Left colon (tissue), 2 donors: ENCODE results near the gene ADK. TPM values are rescaled to one million over a fixed set of nuclear protein-coding genes. Genes with fewer than 3 reads are reported as not detected.

Experiments
- ATAC-seq: fragments of 200-7000 bp; cut with Tn5 transposase; one replicate; pipeline ENCODE4 v1.9.1; 2020; ENCODE audit warnings: mild to moderate bottlenecking, moderate library complexity
- DNase-seq, 2 donors: peaks; one replicate each; pipeline ENCODE4 v3.0.0-alpha.2; 2020
- intact Hi-C, 2 donors: fragments of 100-400 bp; cut with DNase I in 1 of 2; cut with micrococcal nuclease in 1 of 2; formaldehyde crosslinking; loops; one replicate each; pipeline versions ENCODE4 v1.11.2 to v1.14.0; 2022; cut with DNase I, micrococcal nuclease
- total RNA-seq, 2 donors: library from RNA; stranded (reverse); fragmentation: NEBNext Ultra II Directional; extraction: Animal tissue kit (Norgen Biotek cat#: 25700); gene quantifications; one replicate each; pipeline ENCODE4 v1.2.1, GENCODE V29; 2021
- donor health status: DM: no; HTN: no; CAD: no.
- donor health status: DM: yes; HTN: yes; CAD: no.

ADK gene
- total RNA-seq, 2 donors from 2014 or later, result 16.2 to 16.4 TPM

DNA sequence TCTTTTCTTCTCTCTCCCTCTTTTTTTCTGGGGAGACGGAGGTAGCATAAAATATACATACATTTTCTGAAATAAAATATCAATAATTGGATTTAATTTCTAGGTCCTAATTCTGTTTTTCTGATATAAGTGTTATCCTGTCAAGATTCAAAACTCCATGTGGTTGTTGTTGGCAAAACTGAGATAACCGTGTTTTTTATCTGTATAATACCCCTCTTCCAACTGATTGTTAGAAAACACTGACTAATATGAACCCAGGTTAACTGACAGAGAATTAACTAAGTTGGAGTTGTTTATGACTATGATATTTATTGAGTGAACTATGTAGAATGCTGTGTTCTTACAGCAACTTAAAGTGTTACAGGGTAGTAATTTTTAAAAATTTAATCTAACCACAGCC is 438.8 kb downstream of the ADK start:
- intact Hi-C loops, result no loop called here
- ATAC-seq, result no peak
- DNase-seq, result no peak

DNA sequence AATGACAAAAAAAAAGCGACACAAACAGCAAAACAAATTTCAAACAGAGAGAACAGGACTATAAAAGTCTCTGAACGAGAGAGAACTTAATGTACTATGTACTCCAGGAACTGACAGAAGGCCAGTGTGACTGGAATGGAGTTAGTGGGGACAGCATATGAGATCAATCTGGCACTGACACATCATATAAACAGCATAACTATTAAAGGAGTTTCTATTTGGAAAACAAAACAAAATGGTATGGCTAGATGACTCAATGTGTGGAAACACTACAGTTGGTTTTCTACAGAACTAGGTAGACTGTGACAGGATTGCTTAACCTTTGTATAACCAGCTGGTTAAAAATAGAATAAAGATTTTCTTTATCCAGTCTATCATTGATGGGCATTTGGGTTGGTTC is 442.4 kb downstream of the ADK start:
- intact Hi-C loops, result no loop called here
- no peak for ATAC-seq
- no peak for DNase-seq

DNA sequence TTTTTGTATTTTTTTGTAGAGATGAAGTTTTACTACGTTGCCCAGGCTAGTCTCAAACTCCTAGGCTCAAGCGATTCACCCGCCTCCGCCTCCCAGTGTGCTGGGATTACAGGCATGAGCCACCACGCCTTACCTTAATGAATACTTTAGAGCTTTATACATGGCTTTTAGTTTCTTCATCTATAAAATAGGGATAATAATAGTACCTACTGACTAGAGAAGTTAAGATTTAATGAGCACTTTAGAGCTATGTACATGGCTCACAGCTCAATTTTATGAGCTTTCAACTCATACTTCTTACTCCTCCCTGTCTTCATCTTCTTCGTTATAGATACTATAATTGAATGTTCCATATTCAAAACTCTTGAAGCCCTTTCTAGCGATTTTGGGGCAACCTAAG is 445.7 kb downstream of the ADK start:
- DNase-seq (no peak), ATAC-seq (no peak)
- intact Hi-C loops, result no loop called here

DNA sequence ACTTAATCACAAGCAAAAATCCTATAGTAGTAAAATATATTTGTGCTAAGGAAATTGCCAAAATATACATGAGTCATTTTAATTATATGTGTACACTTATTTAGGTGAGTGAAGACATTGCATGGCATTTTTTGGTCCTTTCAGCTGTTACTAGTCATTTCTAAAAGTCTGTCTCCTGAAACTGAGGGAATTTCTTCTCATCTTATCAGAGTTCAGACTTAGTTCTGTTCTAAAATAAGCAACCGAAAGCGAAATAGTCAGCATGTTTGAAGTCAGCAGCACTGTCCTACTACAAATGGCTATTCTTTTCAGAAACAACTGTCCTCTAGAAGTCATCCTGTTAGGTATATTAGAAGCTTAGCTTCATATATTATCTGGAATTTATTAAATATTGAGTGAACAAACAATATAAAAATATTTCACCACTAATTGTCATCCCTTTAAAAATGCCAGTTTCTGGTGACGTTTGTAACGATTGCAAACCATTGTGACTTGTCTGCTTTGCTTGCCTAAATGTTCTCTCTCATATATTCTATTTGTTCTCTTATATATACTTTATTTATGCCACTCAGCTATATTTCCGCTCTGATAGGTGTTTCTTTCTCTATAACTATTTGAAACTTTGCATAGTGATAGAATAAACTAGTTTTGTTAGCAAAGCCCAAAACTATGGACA is 448.0 kb downstream of the ADK start:
- intact Hi-C loops, result no loop called here
- DNase-seq (no peak), ATAC-seq (no peak)

DNA sequence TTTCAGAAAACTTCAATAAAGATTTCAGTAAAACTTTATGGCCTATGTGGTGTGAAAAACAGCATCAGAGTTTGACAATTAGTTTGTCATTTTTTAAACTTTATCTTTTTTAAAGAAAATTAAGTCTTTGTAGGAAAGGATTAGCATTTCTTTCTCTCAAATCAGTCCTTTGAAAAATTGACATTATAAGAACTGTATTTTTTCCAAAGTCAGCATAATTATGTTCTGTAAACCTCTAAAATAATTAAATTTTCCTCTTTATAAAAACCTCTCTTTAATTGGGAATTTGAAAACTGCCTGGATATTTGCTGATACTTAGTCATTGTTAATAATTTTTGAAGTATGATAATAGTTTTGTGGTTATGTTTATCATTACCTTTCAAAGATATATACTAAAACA is 448.7 kb downstream of the ADK start:
- no peak for ATAC-seq

DNA sequence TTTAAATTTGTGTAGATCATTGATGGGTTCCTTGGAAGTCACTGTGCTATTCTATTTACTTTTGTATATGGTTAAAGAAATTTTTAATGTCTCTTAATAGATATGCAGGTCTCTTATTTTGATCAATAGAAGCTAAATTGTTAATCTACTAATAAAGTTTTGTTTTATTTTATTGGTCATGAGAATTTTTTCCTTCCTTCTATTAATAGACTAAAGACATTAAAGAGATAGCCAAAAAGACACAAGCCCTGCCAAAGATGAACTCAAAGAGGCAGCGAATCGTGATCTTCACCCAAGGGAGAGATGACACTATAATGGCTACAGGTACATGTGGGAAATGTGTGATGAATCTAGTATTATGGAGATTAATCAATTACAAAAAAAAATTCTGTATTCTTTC is 449.1 kb downstream of the ADK start:
- DNase-seq (no peak), ATAC-seq (no peak)
- intact Hi-C loops, result no loop called here

More for the DNA sequence above, 448.7 kb downstream of the ADK start:
- intact Hi-C loops, result no loop called here
- DNase-seq, result no peak

DNA sequence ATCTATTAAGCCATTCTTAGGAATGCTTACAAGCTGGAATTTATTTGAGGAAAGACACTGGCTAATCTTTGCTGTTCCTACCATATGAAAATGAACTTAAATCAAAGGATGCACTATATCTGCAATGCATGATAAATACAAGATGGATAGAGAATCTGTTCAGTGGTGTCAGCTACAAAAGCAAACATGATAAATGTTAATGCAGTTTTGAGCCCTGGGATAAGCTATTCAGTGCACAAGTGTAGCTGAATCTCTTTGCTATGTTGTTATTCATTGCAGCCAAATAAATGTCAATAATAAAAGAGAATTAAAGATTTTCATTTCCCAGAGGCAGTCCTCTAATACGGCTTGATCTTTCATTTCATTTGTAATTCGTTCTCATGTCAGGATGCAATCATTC is 451.6 kb downstream of the ADK start:
- ATAC-seq (no peak), DNase-seq (no peak)
- intact Hi-C loops, result no loop called here

DNA sequence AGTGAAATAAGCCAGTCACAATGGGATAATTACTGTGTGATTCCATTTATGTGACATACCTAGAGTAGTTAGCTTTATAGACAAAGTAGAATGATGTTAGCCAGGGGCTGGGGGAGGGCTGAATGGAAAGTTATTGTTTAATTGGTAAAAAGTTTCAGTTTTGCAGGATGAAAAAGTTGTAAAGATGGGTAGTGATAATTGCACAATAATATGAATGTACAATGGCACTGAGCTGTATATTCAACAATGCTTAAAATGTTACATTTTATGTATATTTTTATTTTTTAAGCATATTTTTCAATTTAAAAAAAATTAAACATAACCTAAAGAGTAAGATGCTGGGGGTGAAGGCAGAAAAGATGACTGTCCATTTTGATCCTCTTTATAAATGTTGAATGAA is 459.3 kb downstream of the ADK start:
- DNase-seq (no peak), ATAC-seq (no peak)
- intact Hi-C loops, result no loop called here

DNA sequence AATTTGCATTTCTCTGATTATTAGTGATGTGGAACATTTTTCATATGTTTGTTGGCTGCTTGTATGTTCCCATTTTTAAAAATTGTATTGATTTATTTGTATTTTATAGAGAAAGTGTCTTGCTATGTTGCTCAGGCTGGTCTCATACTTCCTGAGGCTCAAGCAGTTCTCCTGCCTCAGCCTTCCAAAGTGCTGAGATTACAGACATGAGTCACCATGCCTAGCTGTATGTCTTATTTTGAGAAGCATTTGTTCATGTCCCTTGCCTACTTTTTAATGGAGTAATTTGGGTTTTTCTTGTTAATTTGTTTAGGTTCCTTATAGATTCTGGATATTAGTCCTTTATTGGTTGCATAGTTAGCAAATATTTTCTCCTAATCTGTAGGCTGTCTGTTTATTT is 461.2 kb downstream of the ADK start:
- intact Hi-C loops, result no loop called here
- ATAC-seq (no peak), DNase-seq (no peak)

DNA sequence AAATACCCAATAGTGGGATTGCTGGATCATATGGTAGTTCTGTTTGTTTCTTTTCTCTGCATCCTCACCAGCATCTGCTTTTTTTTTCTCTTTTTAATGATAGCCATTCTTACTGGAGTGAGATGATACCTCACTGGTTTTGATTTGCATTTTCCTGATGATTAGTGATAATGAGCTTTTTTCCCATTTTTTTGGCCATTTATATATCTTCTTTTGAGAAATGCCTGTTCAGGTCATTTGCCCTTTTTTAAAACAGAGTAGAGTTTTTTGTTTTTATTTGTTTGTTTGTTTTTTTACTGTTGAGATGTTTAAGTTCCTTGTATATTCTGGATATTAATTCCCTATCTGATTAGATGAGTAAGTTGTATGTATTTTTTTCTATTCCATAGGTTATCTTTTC is 469.6 kb downstream of the ADK start:
- intact Hi-C loops, result no loop called here
- no peak for ATAC-seq
- no peak for DNase-seq

DNA sequence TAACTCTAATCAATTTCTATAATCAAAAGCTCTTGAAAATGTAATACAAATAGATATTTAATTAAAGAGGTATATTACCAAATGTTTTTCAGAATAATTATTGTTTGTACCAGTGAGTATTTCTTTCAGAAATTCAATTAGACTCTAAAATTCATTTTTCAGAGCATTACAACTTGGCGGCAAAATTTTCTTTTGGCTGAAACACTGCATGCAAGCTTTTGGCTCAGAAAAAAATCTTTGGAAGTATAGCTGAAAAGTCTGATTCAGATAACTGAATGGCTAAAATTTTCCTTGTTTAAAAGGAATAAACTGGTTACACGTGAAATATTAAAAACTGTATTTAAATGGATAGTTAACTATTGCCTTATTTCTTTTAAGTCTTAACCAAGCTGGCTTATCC is 472.8 kb downstream of the ADK start:
- no peak for DNase-seq
- no peak for ATAC-seq
- intact Hi-C loops, result no loop called here

DNA sequence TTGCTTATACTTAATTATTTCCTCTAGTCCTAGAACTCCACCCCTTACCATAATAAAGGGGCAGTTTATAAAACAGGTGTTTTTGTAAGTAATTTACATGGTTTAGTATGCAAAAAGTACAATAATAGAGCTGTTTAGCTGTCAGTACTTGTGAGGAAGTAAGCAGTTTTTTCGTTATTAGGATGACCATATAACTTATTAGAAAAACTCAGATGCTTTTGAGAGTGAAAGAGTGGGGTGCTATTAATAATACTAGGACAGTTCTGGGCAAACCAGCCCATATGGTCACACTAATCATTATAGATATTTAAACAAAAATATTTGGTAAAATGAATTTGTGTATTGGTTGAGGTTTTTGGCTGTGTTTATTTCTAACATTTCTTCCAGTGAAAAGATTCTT is 473.5 kb downstream of the ADK start:
- no peak for DNase-seq
- intact Hi-C loops, result no loop called here
- ATAC-seq, result no peak

DNA sequence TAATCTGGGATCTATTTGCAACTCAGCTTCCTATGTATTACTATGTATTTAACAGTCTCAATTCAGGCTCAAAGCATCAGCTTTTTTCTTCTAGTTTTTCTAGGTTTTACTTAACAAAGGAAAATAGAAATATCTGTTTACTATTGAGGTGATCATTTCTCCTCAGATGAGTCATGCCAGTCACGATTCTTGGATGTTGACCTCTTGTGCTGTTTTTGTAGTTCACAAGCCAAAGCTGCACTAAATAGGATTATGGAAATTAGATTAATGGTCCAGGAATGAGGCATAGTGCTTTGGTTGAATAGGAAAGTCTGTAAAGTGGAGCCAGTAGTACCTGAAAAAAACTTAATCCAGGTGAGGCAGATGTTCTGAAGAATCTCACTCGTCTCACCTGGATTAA is 477.1 kb downstream of the ADK start:
- ATAC-seq, result no peak

DNA sequence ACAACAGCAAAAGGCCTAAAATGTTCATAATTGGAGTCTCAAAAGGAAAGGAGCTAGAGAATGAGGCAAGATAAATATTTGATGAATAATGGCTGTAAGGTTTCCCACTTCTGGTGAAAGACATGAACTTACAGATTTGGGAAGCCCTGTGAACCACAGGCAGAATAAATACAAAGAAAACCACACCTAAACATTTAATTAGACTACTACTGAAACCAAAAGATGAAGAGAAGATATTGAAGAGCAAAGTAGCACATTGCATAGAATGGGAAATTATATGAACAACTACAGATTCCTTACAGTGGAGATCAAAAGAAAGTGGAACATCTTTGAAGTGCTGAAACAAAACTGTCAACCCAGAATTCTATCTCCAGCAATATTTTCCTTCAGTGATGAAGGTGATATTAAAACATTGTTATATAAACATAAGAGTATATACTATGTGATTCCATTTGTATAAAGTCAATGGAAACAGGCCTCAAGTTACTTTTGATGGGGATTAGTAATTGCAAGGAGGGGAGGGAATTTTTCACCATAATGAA is 484.0 kb downstream of the ADK start:
- intact Hi-C loops, result no loop called here
- no peak for ATAC-seq
- no peak for DNase-seq

More for the DNA sequence above, 477.1 kb downstream of the ADK start:
- intact Hi-C loops, result no loop called here
- no peak for DNase-seq

DNA sequence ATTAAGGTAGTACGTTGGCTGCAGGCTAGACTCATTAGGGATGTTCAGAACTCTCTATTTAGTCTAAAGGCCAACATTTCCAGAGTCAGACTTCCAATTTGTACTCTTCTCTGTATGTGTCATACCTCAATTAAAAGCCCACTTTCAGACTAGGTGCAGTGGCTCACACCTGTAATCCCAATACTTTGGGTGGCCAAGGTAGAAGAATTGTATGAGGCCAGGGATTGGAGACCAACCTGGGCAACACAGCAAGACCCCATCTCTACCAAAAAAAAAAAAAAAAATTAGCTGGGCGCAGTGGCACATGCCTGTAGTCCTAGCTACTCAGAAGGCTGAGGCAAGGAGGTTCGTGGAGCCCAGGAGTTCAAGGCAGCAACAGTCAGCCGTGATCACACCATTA is 484.6 kb downstream of the ADK start:
- intact Hi-C loops, result no loop called here
- ATAC-seq, result no peak
- DNase-seq, result no peak

DNA sequence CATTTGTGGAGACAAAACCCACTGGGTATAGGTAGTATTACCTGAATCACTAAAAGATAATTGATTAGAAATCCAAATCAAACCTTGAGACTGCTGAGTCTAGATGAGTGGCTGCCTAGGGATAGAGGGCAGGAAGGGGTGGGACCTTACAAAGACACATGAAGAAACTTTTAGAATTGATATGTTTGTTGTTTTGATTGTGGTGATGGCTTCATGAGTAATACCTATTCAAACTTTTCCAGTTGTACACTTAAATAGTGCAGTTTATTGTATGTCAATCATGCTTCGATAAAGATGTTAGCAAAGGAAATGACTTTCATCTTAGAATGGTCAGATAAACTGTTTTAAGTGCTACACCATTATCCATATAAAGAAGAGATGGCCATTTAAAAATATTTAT is 486.7 kb downstream of the ADK start:
- intact Hi-C loops, result no loop called here
- ATAC-seq, result no peak

DNA sequence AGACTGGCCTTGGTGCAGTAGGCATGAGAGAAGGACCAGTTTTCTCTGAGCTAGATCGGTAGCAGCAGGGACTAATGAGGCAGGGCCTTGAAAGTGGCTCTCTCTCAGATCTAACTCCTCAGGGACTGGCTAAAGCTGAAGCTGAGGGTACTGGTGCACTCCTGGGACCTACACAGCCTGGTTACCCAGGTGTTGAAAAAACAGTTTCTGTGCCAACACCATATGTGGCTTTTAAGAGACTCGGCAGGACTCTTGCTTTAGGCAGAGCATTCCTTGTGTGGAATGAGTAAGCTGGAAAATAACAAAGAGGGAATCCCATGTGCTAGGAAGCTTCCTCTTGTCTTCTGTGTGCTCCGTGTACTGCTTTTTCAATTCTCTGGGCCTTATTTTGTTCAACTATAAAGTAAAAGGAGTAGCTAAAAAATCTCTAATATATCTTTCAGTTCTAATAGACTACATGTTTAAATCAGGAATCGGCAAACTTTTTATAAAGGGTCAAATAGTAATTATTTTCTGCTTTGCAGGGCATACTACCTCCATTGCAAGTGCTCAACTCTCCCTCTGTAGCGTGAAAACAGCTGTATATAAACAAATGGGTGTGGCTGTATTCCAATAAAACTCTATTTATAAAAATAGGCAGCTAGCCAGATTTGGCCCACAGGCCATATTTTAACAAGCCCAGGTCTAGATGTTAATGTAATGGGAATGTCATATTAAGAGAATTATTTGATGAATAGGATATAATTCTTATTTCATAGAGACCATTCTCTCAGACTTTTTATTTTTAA is 489.3 kb downstream of the ADK start:
- no peak for DNase-seq
- ATAC-seq, result no peak
- intact Hi-C loops, result no loop called here

More for the DNA sequence above, 486.7 kb downstream of the ADK start:
- DNase-seq, result no peak

DNA sequence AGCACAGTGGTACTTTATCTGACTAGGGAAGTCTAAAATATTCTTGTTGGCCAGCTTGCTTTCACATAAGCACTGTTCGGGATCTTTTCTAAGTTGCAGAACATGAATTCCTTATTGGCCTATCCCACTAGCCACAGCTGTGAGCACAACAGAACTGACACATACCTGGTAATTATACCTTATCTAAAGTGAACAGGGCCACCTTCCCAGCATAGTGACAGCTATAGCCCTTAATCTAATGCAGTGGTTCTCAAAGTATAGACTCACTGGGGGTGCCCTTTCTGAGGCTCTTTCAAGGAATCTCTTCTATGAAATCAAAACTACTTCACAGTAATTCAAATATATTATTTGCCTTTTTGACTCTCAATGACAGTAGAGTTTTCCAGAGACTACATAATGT is 490.6 kb downstream of the ADK start:
- intact Hi-C loops, result no loop called here
- DNase-seq (no peak), ATAC-seq (no peak)

DNA sequence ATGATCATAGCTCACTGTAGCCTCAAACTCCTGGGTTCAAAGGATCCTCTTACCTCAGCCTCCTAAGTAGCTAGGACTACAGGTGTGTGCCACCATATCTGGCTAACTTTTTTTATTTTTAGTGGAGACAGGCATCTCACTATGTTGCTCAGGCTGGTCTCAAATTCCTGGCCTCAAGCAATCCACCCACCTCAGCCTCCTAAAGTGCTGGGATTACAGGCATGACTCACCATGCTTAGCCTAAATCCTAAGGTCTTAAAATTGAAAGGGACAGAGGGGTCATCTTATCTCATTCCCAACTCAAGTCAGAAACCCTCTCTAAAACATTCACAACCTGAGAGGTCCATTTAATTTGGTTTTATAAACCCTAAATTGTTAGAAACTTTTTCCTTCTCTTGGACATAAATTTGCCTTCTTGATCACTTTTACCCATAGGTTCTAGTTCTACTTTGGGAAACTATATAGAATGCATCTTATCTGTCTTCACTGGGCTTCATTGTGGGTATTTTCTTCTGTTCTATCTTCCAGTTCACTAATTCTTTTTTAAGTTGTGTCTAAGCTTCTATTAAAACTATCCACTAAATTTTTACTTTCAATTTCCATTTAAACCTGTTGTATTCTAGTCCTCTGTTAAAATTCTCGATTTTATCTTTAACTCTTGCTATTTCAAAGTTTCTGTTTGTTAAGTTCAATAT is 492.0 kb downstream of the ADK start:
- intact Hi-C loops, result no loop called here
- DNase-seq (no peak), ATAC-seq (no peak)

DNA sequence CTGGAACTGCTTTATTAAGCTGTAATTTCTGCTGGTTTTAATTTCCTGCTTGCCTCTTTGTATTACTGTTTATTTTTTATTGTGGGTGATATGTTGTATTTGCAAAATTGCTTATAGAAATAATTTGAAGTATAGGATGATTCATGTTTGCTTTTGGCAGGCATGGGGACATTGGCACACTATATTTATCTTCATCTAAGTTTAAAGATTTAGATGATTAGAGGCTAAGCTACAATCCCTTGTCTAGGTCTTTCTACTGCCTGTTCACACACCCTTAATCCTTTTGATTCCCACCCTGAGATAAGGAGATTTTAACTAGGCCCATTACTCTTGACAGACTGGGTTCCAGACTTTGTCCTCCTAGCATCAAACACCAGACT is 492.6 kb downstream of the ADK start:
- intact Hi-C loops, result no loop called here
- DNase-seq (no peak), ATAC-seq (no peak)
